Omental fat pad (tissue), 4 donors: ENCODE data around the gene FAP. TPM values are rescaled to one million over a fixed set of nuclear protein-coding genes. Genes with fewer than 3 reads are reported as not detected.

Source experiments
- ATAC-seq: fragments of 150-250 bp; one replicate; pipeline ENCODE4 v1.9.1; 2016; ENCODE audit warnings: mild to moderate bottlenecking, moderate library complexity; ENCODE audit not compliant: low FRiP score
- DNase-seq: peaks from one replicate; pipeline ENCODE4 v3.0.0-alpha.2; 2019; ENCODE audit warnings: low spot score
- total RNA-seq, 4 donors: library from RNA; depleted of rRNA; stranded (reverse); fragments of >200 nt; gene quantifications; one replicate each; pipeline ENCODE4 v1.1.0, GENCODE V29; 2016
- TF ChIP-seq, protein P1 (sequence below), 3 donors: fragments of 450-650 bp; IDR thresholded peaks; one replicate each; pipeline ENCODE4 v1.5.1; 2016 to 2017; ENCODE audit warnings: antibody characterized with exemption in 3 of 3, mild to moderate bottlenecking in 3 of 3, moderate library complexity in 2 of 3

FAP gene
- total RNA-seq, 4 donors from 2014 or later = 2.8 to 20.5 (median 9.1) TPM

DNA sequence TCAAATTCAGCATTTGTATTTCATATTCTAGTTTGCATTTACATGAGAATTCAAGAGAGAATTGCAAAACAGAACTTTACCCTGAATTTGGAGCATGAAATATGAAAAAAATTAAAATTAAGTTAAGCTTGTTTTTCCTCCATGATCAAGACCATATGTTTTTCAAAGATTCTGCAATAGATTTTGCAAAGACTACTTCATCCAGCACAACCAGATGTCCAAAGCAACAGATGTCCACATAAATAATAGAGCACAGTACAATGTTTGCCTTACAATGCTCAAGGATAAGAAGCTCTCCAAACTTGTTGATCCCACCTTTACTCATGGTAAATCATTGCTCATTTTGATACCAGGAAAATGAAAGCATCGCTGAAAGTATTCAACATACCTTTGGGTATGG lies 25.6 kb downstream of the FAP start:
- ATAC-seq (no peak), DNase-seq (no peak)
- TF ChIP-seq, protein P1, sequence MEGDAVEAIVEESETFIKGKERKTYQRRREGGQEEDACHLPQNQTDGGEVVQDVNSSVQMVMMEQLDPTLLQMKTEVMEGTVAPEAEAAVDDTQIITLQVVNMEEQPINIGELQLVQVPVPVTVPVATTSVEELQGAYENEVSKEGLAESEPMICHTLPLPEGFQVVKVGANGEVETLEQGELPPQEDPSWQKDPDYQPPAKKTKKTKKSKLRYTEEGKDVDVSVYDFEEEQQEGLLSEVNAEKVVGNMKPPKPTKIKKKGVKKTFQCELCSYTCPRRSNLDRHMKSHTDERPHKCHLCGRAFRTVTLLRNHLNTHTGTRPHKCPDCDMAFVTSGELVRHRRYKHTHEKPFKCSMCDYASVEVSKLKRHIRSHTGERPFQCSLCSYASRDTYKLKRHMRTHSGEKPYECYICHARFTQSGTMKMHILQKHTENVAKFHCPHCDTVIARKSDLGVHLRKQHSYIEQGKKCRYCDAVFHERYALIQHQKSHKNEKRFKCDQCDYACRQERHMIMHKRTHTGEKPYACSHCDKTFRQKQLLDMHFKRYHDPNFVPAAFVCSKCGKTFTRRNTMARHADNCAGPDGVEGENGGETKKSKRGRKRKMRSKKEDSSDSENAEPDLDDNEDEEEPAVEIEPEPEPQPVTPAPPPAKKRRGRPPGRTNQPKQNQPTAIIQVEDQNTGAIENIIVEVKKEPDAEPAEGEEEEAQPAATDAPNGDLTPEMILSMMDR (IDR thresholded peaks at IDR 0.05) = no peak

DNA sequence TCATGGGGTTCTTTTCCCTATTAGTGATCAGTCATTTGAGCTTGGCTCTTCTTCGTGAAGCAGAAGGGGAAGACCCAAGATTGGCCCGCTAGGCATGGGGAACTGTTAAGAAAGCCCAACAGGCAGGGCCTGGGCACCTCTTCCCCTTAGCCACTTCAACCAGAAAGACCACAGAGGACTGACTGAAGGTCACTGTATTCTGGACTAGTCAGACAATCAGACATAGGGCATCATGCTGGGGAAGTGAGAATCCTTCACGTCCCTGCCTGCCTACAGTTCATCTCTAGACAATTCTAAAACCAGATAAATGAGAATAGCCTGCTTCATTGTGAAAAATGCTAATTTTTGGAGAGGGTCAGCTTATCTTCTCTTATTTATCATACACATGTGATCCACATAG lies 28.1 kb downstream of the FAP start:
- TF ChIP-seq, protein P1 (IDR thresholded peaks at IDR 0.05) = no peak
- ATAC-seq = no peak
- DNase-seq = no peak

DNA sequence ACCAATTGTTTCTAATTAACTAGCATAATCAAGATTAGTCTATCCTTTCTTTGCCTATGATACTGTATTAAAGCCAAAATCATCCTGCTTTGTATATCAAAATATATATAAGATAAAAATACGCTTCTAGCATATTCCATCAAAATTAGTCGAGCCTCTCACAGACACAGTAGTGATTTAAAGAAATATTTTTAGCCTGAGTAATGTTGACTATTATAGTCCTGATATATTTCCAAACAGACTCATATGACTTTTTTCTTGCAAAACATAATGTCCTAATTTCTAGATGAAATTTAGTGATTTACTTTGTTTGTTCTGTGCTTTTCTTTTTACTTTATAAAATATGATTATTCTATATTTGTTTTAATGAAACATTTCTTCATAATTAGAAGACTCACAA lies 30.9 kb downstream of the FAP start:
- ATAC-seq (no peak), DNase-seq (no peak)
- TF ChIP-seq, protein P1 (IDR thresholded peaks at IDR 0.05) = no peak

GRCh38 chr2:162211732-162212131 lies 31.5 kb downstream of the FAP start:
- TF ChIP-seq, protein P1 (IDR thresholded peaks at IDR 0.05) = no peak
- no peak for ATAC-seq
- no peak for DNase-seq

DNA sequence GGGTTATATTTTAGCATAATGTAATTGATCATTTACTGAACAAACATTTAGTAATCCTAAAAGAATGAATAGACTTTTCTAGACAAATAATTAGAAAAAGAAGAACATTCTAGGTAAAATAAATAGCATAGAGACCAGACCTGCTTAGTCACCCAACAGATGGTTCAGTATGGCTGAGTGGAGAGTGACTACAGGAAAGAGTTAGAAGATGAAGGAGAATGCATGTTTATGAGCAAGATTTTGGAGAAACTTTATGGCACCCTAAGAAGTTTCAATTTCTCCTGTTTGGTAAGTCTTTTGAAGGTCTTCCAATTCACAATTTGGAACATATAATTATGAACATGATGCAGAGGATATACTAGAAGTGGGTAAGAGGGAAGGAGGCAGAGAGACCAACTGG lies 32.9 kb downstream of the FAP start:
- DNase-seq (no peak), ATAC-seq (no peak)
- TF ChIP-seq, protein P1 (IDR thresholded peaks at IDR 0.05) = no peak

GRCh38 chr2:162202203-162202602 lies 41.0 kb downstream of the FAP start:
- no peak for DNase-seq
- TF ChIP-seq, protein P1 (IDR thresholded peaks at IDR 0.05) = no peak
- no peak for ATAC-seq

GRCh38 chr2:162200636-162201035 lies 42.6 kb downstream of the FAP start:
- TF ChIP-seq, protein P1 (IDR thresholded peaks at IDR 0.05) = no peak
- ATAC-seq = no peak
- no peak for DNase-seq
